HG03045 (cell line): Measurements from ENCODE around the gene MIPEP.

Experiments
- ATAC-seq: cut with Tn5 transposase; IDR thresholded peaks from one replicate; pipeline ENCODE4 v1.9.1; 2021; ENCODE audit warnings: mild to moderate bottlenecking, moderate library complexity; ENCODE audit not compliant: unreplicated experiment

Gene MIPEP

GRCh38 chr13:23811366-23812062, 77.7 kb downstream of the MIPEP start:
- no peak for ATAC-seq

- no peak for ATAC-seq
Measured at GRCh38 chr13:23810685-23811240, 78.4 kb downstream of the MIPEP start.

- no peak for ATAC-seq
Measured at GRCh38 chr13:23808803-23809202, 80.4 kb downstream of the MIPEP start.

GRCh38 chr13:23806874-23807526, 82.2 kb downstream of the MIPEP start:
- ATAC-seq = no peak

- no peak for ATAC-seq
Measured at GRCh38 chr13:23805821-23806220, 83.4 kb downstream of the MIPEP start.

GRCh38 chr13:23805122-23805521, 84.1 kb downstream of the MIPEP start:
- ATAC-seq = no peak

GRCh38 chr13:23804166-23804565, 85.0 kb downstream of the MIPEP start:
- ATAC-seq = no peak

GRCh38 chr13:23801141-23801540, 88.1 kb downstream of the MIPEP start:
- ATAC-seq = no peak

- ATAC-seq = peak; percentile 81
Measured at GRCh38 chr13:23799945-23800344, 89.3 kb downstream of the MIPEP start.

- no peak for ATAC-seq
Measured at GRCh38 chr13:23797276-23797903, 91.8 kb downstream of the MIPEP start.

GRCh38 chr13:23796551-23796950, 92.6 kb downstream of the MIPEP start:
- ATAC-seq = no peak

- peak; percentile 49 for ATAC-seq
Measured at GRCh38 chr13:23794267-23795161, 94.7 kb downstream of the MIPEP start.

- ATAC-seq = no peak
Measured at GRCh38 chr13:23793711-23794110, 95.5 kb downstream of the MIPEP start.

GRCh38 chr13:23792680-23793079, 96.5 kb downstream of the MIPEP start:
- no peak for ATAC-seq

- no peak for ATAC-seq
Measured at GRCh38 chr13:23790577-23791170, 98.5 kb downstream of the MIPEP start.

- ATAC-seq = no peak
Measured at GRCh38 chr13:23789576-23790346, 99.4 kb downstream of the MIPEP start.

- no peak for ATAC-seq
Measured at GRCh38 chr13:23788459-23788858, 100.7 kb downstream of the MIPEP start.

GRCh38 chr13:23787464-23787863, 101.7 kb downstream of the MIPEP start:
- ATAC-seq = no peak

- ATAC-seq = no peak
Measured at GRCh38 chr13:23786607-23787006, 102.6 kb downstream of the MIPEP start.

GRCh38 chr13:23778879-23779278, 110.3 kb downstream of the MIPEP start:
- ATAC-seq = no peak
